Heart left ventricle (tissue), 16 donors: ENCODE results near the gene TPR. TPM values are rescaled to one million over a fixed set of nuclear protein-coding genes. Genes with fewer than 3 reads are reported as not detected.

ENCODE experiments used
- ATAC-seq, 4 donors: fragments of 200-7000 bp; cut with Tn5 transposase; one replicate each; pipeline ENCODE4 v1.9.1; 2020 to 2022; ENCODE audit warnings: moderate library complexity in 4 of 4, mild to moderate bottlenecking in 3 of 4, moderate number of reproducible peaks in 1 of 4
- DNase-seq, 5 donors: peaks; one replicate each; pipeline ENCODE4 v3.0.0-alpha.2; 2020
- H3K27ac ChIP-seq, 12 donors: fragments of 200-600 bp; sonication (generic) in 4 of 12; one replicate each; pipeline versions ENCODE4 v1.5.0 to v1.8.0; 2016 to 2022; ENCODE audit warnings: mild to moderate bottlenecking in 2 of 12
- H3K27me3 ChIP-seq, 9 donors: fragments of 200-600 bp; sonication (generic) in 2 of 9; one replicate each; pipeline versions ENCODE4 v1.5.1 to v1.8.0; 2016 to 2022; ENCODE audit warnings: mild to moderate bottlenecking in 3 of 9
- H3K36me3 ChIP-seq, 9 donors: fragments of 200-600 bp; sonication (generic) in 2 of 9; one replicate each; pipeline versions ENCODE4 v1.5.0 to v1.8.0; 2018 to 2022; ENCODE audit warnings: mild to moderate bottlenecking in 2 of 9
- H3K4me1 ChIP-seq, 12 donors: fragments of 200-600 bp; sonication (generic) in 4 of 12; one replicate each; pipeline versions ENCODE4 v1.5.0 to v1.8.0; 2016 to 2022; ENCODE audit warnings: mild to moderate bottlenecking in 3 of 12
- H3K4me3 ChIP-seq, 12 donors: fragments of 200-600 bp; sonication (generic) in 4 of 12; one replicate each; pipeline versions ENCODE4 v1.5.0 to v1.8.0; 2017 to 2022; ENCODE audit warnings: mild to moderate bottlenecking in 9 of 12, moderate library complexity in 4 of 12
- H3K9me3 ChIP-seq, 12 donors: fragments of 200-600 bp; sonication (generic) in 4 of 12; one replicate each; pipeline versions ENCODE4 v1.5.0 to v1.8.0; 2016 to 2022; ENCODE audit warnings: mild to moderate bottlenecking in 1 of 12
- CTCF ChIP-seq, 12 donors: fragments of 200-600 bp; sonication (generic) in 4 of 12; IDR thresholded peaks; one replicate each; pipeline versions ENCODE4 v1.5.0 to v1.8.0; 2018 to 2022; ENCODE audit warnings: antibody characterized with exemption in 12 of 12, mild to moderate bottlenecking in 5 of 12
- POLR2A ChIP-seq, 2 donors: fragments of 450-650 bp; IDR thresholded peaks; one replicate each; pipeline ENCODE4 v1.6.1; 2017; ENCODE audit warnings: antibody characterized with exemption in 2 of 2, mild to moderate bottlenecking in 2 of 2, moderate library complexity in 2 of 2
- whole genome bisulfite sequencing, 4 donors: extraction: QIAGEN DNeasy Blood & Tissue Kit in 2 of 4; methylation state at CpG; one replicate each; pipeline versions ENCODE4 v1.1.5 to v1.1.7; 2013 to 2018; 5-methylcytosine and 5-hydroxymethylcytosine counted together
- intact Hi-C, 10 donors: fragments of 100-400 bp; cut with DNase I; formaldehyde crosslinking; loops; one replicate each; pipeline versions ENCODE4 v1.11.1 to v1.14.2; 2022
- long read RNA-seq, 3 donors: library from polyadenylated mRNA; unstranded; transcript quantifications; one replicate each; pipeline ENCODE4 v2.0.0, GENCODE V29; 2020 to 2021
- polyA plus RNA-seq, 2 donors: library from polyadenylated mRNA; stranded (reverse); fragments of 200-250 nt; gene quantifications; one replicate each; pipeline ENCODE4 v1.2.3, GENCODE V29; 2013
- total RNA-seq, 9 donors: library from RNA; depleted of rRNA in 2 of 9; stranded (reverse); fragments of >200 nt in 2 of 9; fragmentation: NEBNext Ultra II Directional in 3 of 9; extraction: Animal tissue kit (Norgen Biotek cat#: 25700) in 3 of 9; gene quantifications; one replicate each; pipeline versions ENCODE4 v1.1.0 to v1.2.4, GENCODE V29; 2016 to 2023
- donor health status: ischemic (EF 13 %, LVEDD 7.1; RV severe dilation, severe dysfunction).
- donor health status: healthy with polysubstance abuse.
- donor health status: DM: no; HTN: yes; CAD: no.
- donor health status: DM: no; HTN: no; CAD: no.
- donor health status: ischemic (EF 25% LVEDD 6.9; RV normal size, moderate dysfunction).
- donor health status: ischemic (EF 25% LVEDD 5.7; RV mildly dilated, moderate dysfunction).
- donor health status: healthy.
- donor health status: DM: yes; HTN: yes; CAD: no.
- donor health status: ischemic (EF 35%, LVEDD 5.7; RV mildly dilated, moderate dysfunction).
- donor health status: nonischemic (EF 11% LVEDD 7.7; RV severe dilation, severe dysfunction).
- donor health status: DM: yes; HTN: yes; CAD: no.
- donor health status: PGD.
- donor health status: ischemic (EF 29% LVEDD 5.4; RV normal size, mild dysfunction).
- donor health status: nonischemic (EF 23%, LVEDD 6.1; RV moderate dilation, normal function).

Gene TPR
- total RNA-seq = 10 to 100 TPM; 43.5 to 90.8 (median 55.0) TPM
- 10 to 100 TPM; 11.0 to 21.0 TPM for polyA plus RNA-seq
- long read RNA-seq, donor 1, full-length matches to known transcripts = 2 of 105 reads
- long read RNA-seq, donor 1, partial matches to known transcripts = 79 of 105 reads
- long read RNA-seq, donor 1, other reads (novel, unspliced or antisense) = 24 of 105 reads
- long read RNA-seq, donor 2, partial matches to known transcripts = 93 of 100 reads
- long read RNA-seq, donor 2, other reads (novel, unspliced or antisense) = 7 of 100 reads
- long read RNA-seq, donor 3, partial matches to known transcripts = 59 of 63 reads
- long read RNA-seq, donor 3, other reads (novel, unspliced or antisense) = 4 of 63 reads

GRCh38 chr1:186375152-186375928 lies at the start of gene TPR, which contains the start of gene ODR4:
TPR (minus strand) TSS chr1:186375253; CDS start chr1:186375028, 225 bp downstream.
ODR4 (plus strand) TSS chr1:186375838; CDS start chr1:186379786, 3,948 bp downstream.
- ATAC-seq (peak; percentile 95 to 98 (median 96)), DNase-seq (peak; percentile 97 to 99 (median 98))
- H3K36me3 ChIP-seq = peaks cover 0 to 41% (median 37%) of the 10 kb centered on the region in 9 donors
- TF ChIP-seq POLR2A (IDR thresholded peaks at IDR 0.05) (peak; percentile 31 to 88), CTCF (IDR thresholded peaks at IDR 0.05) (peak; percentile 68 to 98 (median 86))
- WGBS, 4 donors = 0 to 1% (median 0%) methylated on average over 40 to 60 of the region's 60 CpGs
- H3K4me3 ChIP-seq = peak within 1 kb of the TSS; percentile 70 to 94 (median 85)
- peaks cover 7 to 39% (median 26%) of the 10 kb centered on the region in 12 donors for H3K4me1 ChIP-seq
- peak within 1 kb of the TSS; percentile 90 to 99 (median 96) for H3K27ac ChIP-seq
- H3K9me3 ChIP-seq = no peaks in the 10 kb centered on the region
- no peaks in the 10 kb centered on the region for H3K27me3 ChIP-seq
- intact Hi-C loops = loop anchor here in 1 of 10 donors (5.0 kb wide), 1 partner anchor 1218 kb away; the partner anchor contains the start of genes SWT1 and TRMT1L

- intact Hi-C loops = no loop called here
- H3K4me1 ChIP-seq = peaks cover 0 to 14% (median 0%) of the 10 kb centered on the region in 12 donors
- peak in 4 of 5 donors; percentile 30 to 52 (median 41) for DNase-seq
- no peak for TF ChIP-seq CTCF (IDR thresholded peaks at IDR 0.05)
- TF ChIP-seq POLR2A (IDR thresholded peaks at IDR 0.05) = no peak
- H3K36me3 ChIP-seq = peaks cover 0 to 17% (median 8%) of the 10 kb centered on the region in 9 donors
- WGBS, 4 donors = 27 to 40% (median 35%) methylated on average over 2 of the region's 2 CpGs
- no peak overlapping the region for H3K4me3 ChIP-seq
- H3K9me3 ChIP-seq = peaks cover 0 to 4% (median 0%) of the 10 kb centered on the region in 12 donors
- H3K27me3 ChIP-seq = no peaks in the 10 kb centered on the region
- ATAC-seq = peak; percentile 69 to 80 (median 73)
- no peak overlapping the region for H3K27ac ChIP-seq
Measured at GRCh38 chr1:186424539-186424938, 49.5 kb upstream of the TPR start.

- Histone ChIP-seq H3K4me1 (peaks cover 0 to 14% (median 0%) of the 10 kb centered on the region in 12 donors), H3K27ac (peak overlapping the region in 3 of 12 donors; percentile 10 to 31 (median 11)), H3K4me3 (no peak overlapping the region), H3K27me3 (no peaks in the 10 kb centered on the region), H3K9me3 (no peaks in the 10 kb centered on the region), H3K36me3 (peaks cover 0 to 42% (median 28%) of the 10 kb centered on the region in 9 donors)
- WGBS, 4 donors = 89 to 98% (median 97%) methylated on average over 6 of the region's 6 CpGs
- intact Hi-C loops = no loop called here
- ATAC-seq (no peak), DNase-seq (no peak)
- no peak for TF ChIP-seq POLR2A (IDR thresholded peaks at IDR 0.05)
- TF ChIP-seq CTCF (IDR thresholded peaks at IDR 0.05) = no peak
Measured at GRCh38 chr1:186421446-186421845, 46.4 kb upstream of the TPR start.
